ENCODE results near the gene SMPD3.

DNA sequence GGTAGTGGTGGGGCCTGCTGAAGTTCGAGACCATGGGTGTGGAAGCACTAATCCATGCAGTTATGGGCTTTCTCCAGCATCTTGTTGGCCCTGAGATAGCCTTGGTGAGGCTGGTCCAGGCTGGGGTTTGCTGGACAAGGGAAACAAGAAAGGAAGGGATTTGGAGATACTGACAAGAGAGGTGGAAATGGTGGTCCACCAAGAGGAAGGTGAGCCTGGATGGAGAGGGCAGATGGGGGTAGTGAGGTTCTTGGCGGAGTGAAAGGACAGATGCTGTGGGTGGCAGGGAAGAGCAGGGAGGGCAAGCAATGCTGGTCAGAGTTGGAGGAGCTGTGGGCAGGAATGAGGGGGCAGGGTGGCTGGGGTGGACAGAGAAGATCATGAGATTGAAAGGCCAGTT is 5.5 kb upstream of the SMPD3 start:
- TF ChIP-seq, protein P1, sequence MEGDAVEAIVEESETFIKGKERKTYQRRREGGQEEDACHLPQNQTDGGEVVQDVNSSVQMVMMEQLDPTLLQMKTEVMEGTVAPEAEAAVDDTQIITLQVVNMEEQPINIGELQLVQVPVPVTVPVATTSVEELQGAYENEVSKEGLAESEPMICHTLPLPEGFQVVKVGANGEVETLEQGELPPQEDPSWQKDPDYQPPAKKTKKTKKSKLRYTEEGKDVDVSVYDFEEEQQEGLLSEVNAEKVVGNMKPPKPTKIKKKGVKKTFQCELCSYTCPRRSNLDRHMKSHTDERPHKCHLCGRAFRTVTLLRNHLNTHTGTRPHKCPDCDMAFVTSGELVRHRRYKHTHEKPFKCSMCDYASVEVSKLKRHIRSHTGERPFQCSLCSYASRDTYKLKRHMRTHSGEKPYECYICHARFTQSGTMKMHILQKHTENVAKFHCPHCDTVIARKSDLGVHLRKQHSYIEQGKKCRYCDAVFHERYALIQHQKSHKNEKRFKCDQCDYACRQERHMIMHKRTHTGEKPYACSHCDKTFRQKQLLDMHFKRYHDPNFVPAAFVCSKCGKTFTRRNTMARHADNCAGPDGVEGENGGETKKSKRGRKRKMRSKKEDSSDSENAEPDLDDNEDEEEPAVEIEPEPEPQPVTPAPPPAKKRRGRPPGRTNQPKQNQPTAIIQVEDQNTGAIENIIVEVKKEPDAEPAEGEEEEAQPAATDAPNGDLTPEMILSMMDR (conservative IDR thresholded peaks at IDR 0.05; ENCODE audit: low read depth, low read length): no peak
- TF ChIP-seq RCOR1 (IDR thresholded peaks at IDR 0.05; ENCODE audit: insufficient replicate concordance, low read length) (no peak), RFX5 (IDR thresholded peaks at IDR 0.05; ENCODE audit: low read depth, low read length) (no peak), CEBPB (IDR thresholded peaks at IDR 0.05; ENCODE audit: low read depth, low read length) (no peak), NFE2L2 (IDR thresholded peaks at IDR 0.05; ENCODE audit: low read depth, low read length) (no peak), RAD21 (IDR thresholded peaks at IDR 0.05; ENCODE audit: low read length) (no peak), CHD1 (IDR thresholded peaks at IDR 0.05; ENCODE audit: low read depth, low read length) (no peak)
- TF ChIP-seq, protein P2, sequence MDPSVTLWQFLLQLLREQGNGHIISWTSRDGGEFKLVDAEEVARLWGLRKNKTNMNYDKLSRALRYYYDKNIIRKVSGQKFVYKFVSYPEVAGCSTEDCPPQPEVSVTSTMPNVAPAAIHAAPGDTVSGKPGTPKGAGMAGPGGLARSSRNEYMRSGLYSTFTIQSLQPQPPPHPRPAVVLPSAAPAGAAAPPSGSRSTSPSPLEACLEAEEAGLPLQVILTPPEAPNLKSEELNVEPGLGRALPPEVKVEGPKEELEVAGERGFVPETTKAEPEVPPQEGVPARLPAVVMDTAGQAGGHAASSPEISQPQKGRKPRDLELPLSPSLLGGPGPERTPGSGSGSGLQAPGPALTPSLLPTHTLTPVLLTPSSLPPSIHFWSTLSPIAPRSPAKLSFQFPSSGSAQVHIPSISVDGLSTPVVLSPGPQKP (IDR thresholded peaks at IDR 0.05; ENCODE audit: borderline replicate concordance, low read depth, low read length): no peak

Data from IMR-90 (cell line).